CD4-positive, alpha-beta T cell (primary cell): ENCODE data around the gene CXCR6. TPM values are rescaled to one million over a fixed set of nuclear protein-coding genes. Genes with fewer than 3 reads are reported as not detected.
A peak's percentile ranks its signal among the peaks of the same experiment; 100 is the strongest.

Experiments
- ATAC-seq: fragments of 200-7000 bp; cut with Tn5 transposase; one replicate; pipeline ENCODE4 v1.10.0; 2022; ENCODE audit warnings: mild to moderate bottlenecking; ENCODE audit not compliant: poor library complexity
- CTCF ChIA-PET: fragments of 350-600 bp; sonication (Branson Sonifier 250); formaldehyde crosslinking; loops from one replicate; lab custom pipeline; 2021; ENCODE audit warnings: antibody characterized with exemption, inconsistent platforms; lab: Charles Lee
- POLR2A ChIA-PET: fragments of 350-600 bp; sonication (Branson Sonifier 250); formaldehyde crosslinking; loops from one replicate; lab custom pipeline; 2021; ENCODE audit warnings: antibody characterized with exemption, inconsistent platforms; lab: Charles Lee
- DNase-seq, 14 experiments: peaks; one replicate each; pipeline ENCODE4 v3.0.0-alpha.2; 2013 to 2020; ENCODE audit warnings: mixed read lengths in 2 of 14
- H3K27ac ChIP-seq, 2 donors: one replicate each; pipeline versions ENCODE4 v1.5.1 to v1.7.0; 2013; ENCODE audit warnings: low read length in 2 of 2, low read depth in 1 of 2, mild to moderate bottlenecking in 1 of 2
- H3K27me3 ChIP-seq, 2 experiments: 1 replicate in 1 of 2; 2 replicates in 1 of 2; pipeline versions ENCODE4 v1.6.1 to v1.7.0; 2013; ENCODE audit warnings: low read length in 2 of 2, control low read depth in 1 of 2, mild to moderate bottlenecking in 1 of 2, moderate library complexity in 1 of 2; ENCODE audit not compliant: insufficient read depth in 2 of 2, control insufficient read depth in 1 of 2
- H3K36me3 ChIP-seq: one replicate; pipeline ENCODE4 v1.6.1; 2013; ENCODE audit warnings: low read length, control low read depth; ENCODE audit not compliant: insufficient read depth
- H3K4me1 ChIP-seq: one replicate; pipeline ENCODE4 v1.6.1; 2013; ENCODE audit warnings: low read length, control low read depth; ENCODE audit not compliant: insufficient read depth
- H3K4me3 ChIP-seq: one replicate; pipeline ENCODE4 v1.5.1; 2013; ENCODE audit warnings: mild to moderate bottlenecking, low read length, moderate library complexity
- H3K9me3 ChIP-seq, 2 experiments: 1 replicate in 1 of 2; 2 replicates in 1 of 2; pipeline versions ENCODE4 v1.6.1 to v1.7.0; 2013; ENCODE audit warnings: low read length in 2 of 2, mild to moderate bottlenecking in 2 of 2, control low read depth in 1 of 2, moderate library complexity in 1 of 2; ENCODE audit not compliant: control insufficient read depth in 1 of 2, insufficient read depth in 1 of 2
- H3K27ac Mint-ChIP-seq: one replicate; pipeline ENCODE4 v1.8.0; 2020; ENCODE audit warnings: mixed read lengths
- H3K27me3 Mint-ChIP-seq: one replicate; pipeline ENCODE4 v1.8.0; 2021; ENCODE audit warnings: mixed read lengths
- H3K36me3 Mint-ChIP-seq: one replicate; pipeline ENCODE4 v1.8.0; 2021; ENCODE audit warnings: low read depth, mixed read lengths
- H3K4me1 Mint-ChIP-seq: one replicate; pipeline ENCODE4 v1.8.0; 2021; ENCODE audit warnings: low read depth, mixed read lengths
- H3K4me3 Mint-ChIP-seq: one replicate; pipeline ENCODE4 v1.8.0; 2020; ENCODE audit warnings: mild to moderate bottlenecking, mixed read lengths
- H3K9me3 Mint-ChIP-seq: one replicate; pipeline ENCODE4 v1.8.0; 2020; ENCODE audit warnings: mixed read lengths
- intact Hi-C, 2 experiments: fragments of 100-400 bp; cut with DNase I in 1 of 2; cut with micrococcal nuclease in 1 of 2; formaldehyde crosslinking; loops; one replicate each; pipeline versions ENCODE4 v1.15.1 to v1.9.0; 2023 to 2025; cut with DNase I, micrococcal nuclease
- total RNA-seq, 174 experiments: library from RNA in 2 of 174; stranded (reverse) in 2 of 174; gene quantifications; one replicate each; pipeline ENCODE4 v1.2.3 and lab custom pipeline; 2021 to 2026
- TF ChIP-seq, protein P1 (sequence below): fragments of 200-600 bp; IDR thresholded peaks from one replicate; pipeline ENCODE4 v1.8.0; 2022; ENCODE audit warnings: antibody characterized with exemption, mild to moderate bottlenecking

CXCR6 gene
- total RNA-seq, 2 experiments from 2014 or later, result 1.7 to 2.0 TPM

DNA sequence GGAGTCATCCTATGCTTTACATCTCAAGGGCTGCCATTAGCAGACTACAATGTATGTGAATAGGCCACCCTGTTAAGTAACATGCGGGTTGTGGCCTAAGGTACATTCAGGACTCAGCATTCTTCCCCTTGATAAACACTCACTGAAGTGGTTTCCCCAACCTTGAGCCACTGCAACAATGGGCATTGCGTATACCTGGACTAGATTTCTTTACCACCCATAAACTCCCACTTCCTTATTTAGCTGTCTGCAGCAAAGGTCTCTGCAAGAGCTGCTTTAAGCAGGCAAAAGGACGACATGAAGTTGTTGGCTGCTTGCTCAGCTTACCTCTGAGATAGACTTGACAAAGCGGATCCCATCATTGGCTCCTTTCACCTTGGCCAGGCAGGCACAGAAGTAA is 36.1 kb downstream of the CXCR6 start:
- no peak for DNase-seq
- H3K4me1 ChIP-seq, result peaks cover 70% of the 10 kb centered on the region
- intact Hi-C loops, result loop anchor here (5.0 kb wide), 1 partner anchor 37 kb away; the partner anchor contains the start of gene CXCR6 (in 2 of the 2)
- Mint-ChIP-seq H3K4me1 (peaks cover 70% of the 10 kb centered on the region), H3K36me3 (peaks cover 94% of the 10 kb centered on the region), H3K27ac (peak overlapping the region; percentile 96), H3K9me3 (no peaks in the 10 kb centered on the region), H3K27me3 (no peaks in the 10 kb centered on the region), H3K4me3 (no peak overlapping the region)
- peaks cover 63% of the 10 kb centered on the region for H3K36me3 ChIP-seq
- ChIA-PET POLR2A (interaction anchor here (1.1 kb wide), 2 partner anchors 13 to 28 kb away, joined by 3 read pairs; no protein-coding TSS in a partner anchor), CTCF (interaction anchor here (0.7 to 2.2 kb wide), 4 partner anchors 12 to 99 kb away, joined by 3 to 5 read pairs (median 4); no protein-coding TSS in a partner anchor)
- no peak overlapping the region for H3K4me3 ChIP-seq
- no peak for ATAC-seq
- H3K27ac ChIP-seq, result no peak overlapping the region
- TF ChIP-seq, protein P1, sequence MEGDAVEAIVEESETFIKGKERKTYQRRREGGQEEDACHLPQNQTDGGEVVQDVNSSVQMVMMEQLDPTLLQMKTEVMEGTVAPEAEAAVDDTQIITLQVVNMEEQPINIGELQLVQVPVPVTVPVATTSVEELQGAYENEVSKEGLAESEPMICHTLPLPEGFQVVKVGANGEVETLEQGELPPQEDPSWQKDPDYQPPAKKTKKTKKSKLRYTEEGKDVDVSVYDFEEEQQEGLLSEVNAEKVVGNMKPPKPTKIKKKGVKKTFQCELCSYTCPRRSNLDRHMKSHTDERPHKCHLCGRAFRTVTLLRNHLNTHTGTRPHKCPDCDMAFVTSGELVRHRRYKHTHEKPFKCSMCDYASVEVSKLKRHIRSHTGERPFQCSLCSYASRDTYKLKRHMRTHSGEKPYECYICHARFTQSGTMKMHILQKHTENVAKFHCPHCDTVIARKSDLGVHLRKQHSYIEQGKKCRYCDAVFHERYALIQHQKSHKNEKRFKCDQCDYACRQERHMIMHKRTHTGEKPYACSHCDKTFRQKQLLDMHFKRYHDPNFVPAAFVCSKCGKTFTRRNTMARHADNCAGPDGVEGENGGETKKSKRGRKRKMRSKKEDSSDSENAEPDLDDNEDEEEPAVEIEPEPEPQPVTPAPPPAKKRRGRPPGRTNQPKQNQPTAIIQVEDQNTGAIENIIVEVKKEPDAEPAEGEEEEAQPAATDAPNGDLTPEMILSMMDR, result no peak
- no peaks in the 10 kb centered on the region for H3K27me3 ChIP-seq
- H3K9me3 ChIP-seq, result no peaks in the 10 kb centered on the region

DNA sequence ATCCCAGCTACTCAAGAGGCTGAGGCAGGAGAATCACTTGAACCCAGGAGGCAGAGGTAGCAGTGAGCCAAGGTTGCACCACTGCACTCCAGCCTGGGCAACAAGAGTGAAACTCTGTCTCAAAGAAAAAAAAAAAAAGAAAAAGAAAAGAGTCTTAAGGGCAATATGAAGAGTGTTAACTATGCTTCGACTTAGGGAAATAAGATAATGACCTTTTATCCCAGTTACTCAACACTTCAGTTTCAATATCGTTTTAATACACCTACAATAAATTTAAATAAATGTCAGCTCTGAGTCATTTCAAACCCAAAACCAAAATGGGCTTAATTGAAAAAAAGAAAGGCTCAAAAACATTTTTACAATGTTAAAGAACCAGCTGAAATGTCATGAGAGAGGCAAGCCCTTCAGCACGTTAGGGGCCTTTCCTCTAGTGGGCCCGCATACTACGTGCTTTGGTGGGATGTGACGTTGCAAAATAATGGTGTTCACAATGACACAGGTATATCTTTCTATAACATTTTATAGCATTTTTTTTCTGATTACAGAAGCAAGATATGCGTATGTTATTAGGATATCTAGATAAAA is 37.1 kb downstream of the CXCR6 start:
- Histone ChIP-seq H3K4me3 (no peak overlapping the region), H3K27me3 (no peaks in the 10 kb centered on the region), H3K27ac (no peak overlapping the region), H3K4me1 (peaks cover 62% of the 10 kb centered on the region), H3K9me3 (no peaks in the 10 kb centered on the region), H3K36me3 (peaks cover 60% of the 10 kb centered on the region)
- ChIA-PET CTCF (interaction anchor here (0.7 to 2.2 kb wide), 5 partner anchors 12 to 99 kb away, joined by 3 to 5 read pairs (median 3); no protein-coding TSS in a partner anchor), POLR2A (interaction anchor here (1.1 kb wide), 2 partner anchors 14 to 29 kb away, joined by 3 read pairs; no protein-coding TSS in a partner anchor)
- peaks cover 63% of the 10 kb centered on the region for H3K4me1 Mint-ChIP-seq
- intact Hi-C loops, result loop anchor here in 1 of 2 experiments (1.0 kb wide), 1 partner anchor 15 kb away; the partner anchor contains the start of gene FYCO1
- peak overlapping the region; percentile 56 for H3K27ac Mint-ChIP-seq
- DNase-seq (peak in 1 of 14 experiments; percentile 31), ATAC-seq (peak; percentile 14)
- no peaks in the 10 kb centered on the region for H3K27me3 Mint-ChIP-seq
- TF ChIP-seq, protein P1, result no peak
- H3K4me3 Mint-ChIP-seq, result no peak overlapping the region
- H3K36me3 Mint-ChIP-seq, result peaks cover 94% of the 10 kb centered on the region
- no peaks in the 10 kb centered on the region for H3K9me3 Mint-ChIP-seq

DNA sequence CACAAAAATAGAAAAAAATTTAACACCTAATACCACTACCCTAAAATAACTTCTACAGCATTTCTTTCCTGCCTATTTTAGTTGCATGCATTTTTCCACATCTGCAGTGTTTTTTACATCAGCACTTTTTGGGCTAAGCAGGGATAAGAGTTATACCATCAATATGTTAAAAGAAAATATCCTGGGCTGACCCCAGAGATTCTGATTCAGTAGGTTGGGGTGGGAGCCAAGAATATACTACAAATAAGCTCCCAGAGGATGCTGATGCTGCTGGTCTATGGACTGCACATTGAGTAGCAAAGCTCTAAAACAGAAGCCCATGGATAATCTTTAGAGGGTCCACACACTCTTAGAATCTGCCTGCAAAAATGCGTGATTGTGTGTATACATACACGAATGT is 37.6 kb downstream of the CXCR6 start:
- intact Hi-C loops, result loop anchor here in 1 of 2 experiments (1.0 kb wide), 1 partner anchor 14 kb away; the partner anchor contains the start of gene FYCO1
- Histone ChIP-seq H3K9me3 (no peaks in the 10 kb centered on the region), H3K36me3 (peaks cover 59% of the 10 kb centered on the region), H3K4me1 (peaks cover 62% of the 10 kb centered on the region), H3K27me3 (no peaks in the 10 kb centered on the region), H3K27ac (peak overlapping the region in 1 of 2 donors; percentile 33), H3K4me3 (no peak overlapping the region)
- peaks cover 58% of the 10 kb centered on the region for H3K4me1 Mint-ChIP-seq
- TF ChIP-seq, protein P1, result no peak
- DNase-seq, result no peak
- H3K36me3 Mint-ChIP-seq, result peaks cover 94% of the 10 kb centered on the region
- H3K27me3 Mint-ChIP-seq, result no peaks in the 10 kb centered on the region
- ChIA-PET CTCF (interaction anchor here (0.9 to 2.2 kb wide), 3 partner anchors 12 to 98 kb away, joined by 3 to 5 read pairs (median 4); no protein-coding TSS in a partner anchor), POLR2A (no interaction called here)
- no peaks in the 10 kb centered on the region for H3K9me3 Mint-ChIP-seq
- no peak overlapping the region for H3K4me3 Mint-ChIP-seq
- ATAC-seq, result no peak
- peak overlapping the region; percentile 64 for H3K27ac Mint-ChIP-seq
